Trophoblast cell (in vitro differentiated cells and primary cell): Measurements from ENCODE around the gene ATP2C2.
"Not testable (repeated sequence)": the region's sequence is repeated elsewhere in the genome, so short reads cannot be mapped to it uniquely, and the experiment has no call there.

Experiments
- DNase-seq, 2 donors: peaks; one replicate each; pipeline ENCODE4 v3.0.0-alpha.2; 2016
- H2AFZ ChIP-seq: 2 replicates; pipeline ENCODE4 v1.6.1; 2013; ENCODE audit warnings: low read length, moderate library complexity, mild to moderate bottlenecking; ENCODE audit not compliant: insufficient read depth, poor library complexity
- H2AK5ac ChIP-seq: 2 replicates; pipeline ENCODE4 v1.6.1; 2013; ENCODE audit warnings: mild to moderate bottlenecking, low read length
- H2BK120ac ChIP-seq: 2 replicates; pipeline ENCODE4 v1.6.1; 2013; ENCODE audit warnings: low read length, mild to moderate bottlenecking, moderate library complexity; ENCODE audit not compliant: insufficient read depth, poor library complexity
- H2BK12ac ChIP-seq: 2 replicates; pipeline ENCODE4 v1.6.1; 2013; ENCODE audit warnings: mild to moderate bottlenecking, low read length, moderate library complexity
- H2BK5ac ChIP-seq: 2 replicates; pipeline ENCODE4 v1.6.1; 2013; ENCODE audit warnings: low read length, low read depth, moderate library complexity, mild to moderate bottlenecking; ENCODE audit not compliant: poor library complexity
- H3K14ac ChIP-seq: 2 replicates; pipeline ENCODE4 v1.6.1; 2013; ENCODE audit warnings: mild to moderate bottlenecking, low read length
- H3K18ac ChIP-seq: 2 replicates; pipeline ENCODE4 v1.6.1; 2013; ENCODE audit warnings: mild to moderate bottlenecking, low read length
- H3K23ac ChIP-seq: 2 replicates; pipeline ENCODE4 v1.6.1; 2013; ENCODE audit warnings: low read length
- H3K27ac ChIP-seq: 2 replicates; pipeline ENCODE4 v1.5.1; 2013; ENCODE audit warnings: low read depth, mild to moderate bottlenecking, inconsistent platforms, low read length, moderate library complexity
- H3K27me3 ChIP-seq: 2 replicates; pipeline ENCODE4 v1.6.1; 2013; ENCODE audit warnings: inconsistent platforms, mild to moderate bottlenecking, low read length, moderate library complexity; ENCODE audit not compliant: insufficient read depth
- H3K36me3 ChIP-seq, 2 experiments: 1 replicate in 1 of 2; 2 replicates in 1 of 2; pipeline ENCODE4 v1.6.1; 2013; ENCODE audit warnings: low read length in 2 of 2, mild to moderate bottlenecking in 2 of 2, moderate library complexity in 1 of 2; ENCODE audit not compliant: insufficient read depth in 2 of 2, control insufficient read depth in 1 of 2
- H3K4ac ChIP-seq: 2 replicates; pipeline ENCODE4 v1.6.1; 2013; ENCODE audit warnings: low read depth, mild to moderate bottlenecking, low read length, moderate library complexity
- H3K4me1 ChIP-seq, 2 experiments: 1 replicate in 1 of 2; 2 replicates in 1 of 2; pipeline ENCODE4 v1.6.1; 2013; ENCODE audit warnings: low read length in 2 of 2, mild to moderate bottlenecking in 2 of 2, moderate library complexity in 1 of 2; ENCODE audit not compliant: insufficient read depth in 2 of 2, control insufficient read depth in 1 of 2
- H3K4me2 ChIP-seq: 2 replicates; pipeline ENCODE4 v1.6.1; 2013; ENCODE audit warnings: inconsistent platforms, mild to moderate bottlenecking, low read length, moderate library complexity
- H3K4me3 ChIP-seq: 2 replicates; pipeline ENCODE4 v1.5.1; 2013; ENCODE audit warnings: mild to moderate bottlenecking, low read depth, low read length, inconsistent platforms
- H3K79me1 ChIP-seq: one replicate; pipeline ENCODE4 v1.6.1; 2013; ENCODE audit warnings: low read length
- H3K79me2 ChIP-seq: 2 replicates; pipeline ENCODE4 v1.6.1; 2013; ENCODE audit warnings: low read length, mild to moderate bottlenecking; ENCODE audit not compliant: control insufficient read depth, insufficient read depth, poor library complexity
- H3K9ac ChIP-seq: 2 replicates; pipeline ENCODE4 v1.6.1; 2013; ENCODE audit warnings: mild to moderate bottlenecking, low read length
- H3K9me3 ChIP-seq: 2 replicates; pipeline ENCODE4 v1.6.1; 2013; ENCODE audit warnings: low read depth, mild to moderate bottlenecking, control low read depth, inconsistent platforms, low read length; ENCODE audit not compliant: insufficient read depth
- H4K12ac ChIP-seq: 2 replicates; pipeline ENCODE4 v1.6.1; 2013; ENCODE audit warnings: low read depth, mild to moderate bottlenecking, low read length, moderate library complexity
- H4K8ac ChIP-seq: 2 replicates; pipeline ENCODE4 v1.6.1; 2013; ENCODE audit warnings: low read depth, mild to moderate bottlenecking, low read length, moderate library complexity
- H4K91ac ChIP-seq: one replicate; pipeline ENCODE4 v1.6.1; 2013; ENCODE audit warnings: low read depth, mild to moderate bottlenecking, low read length, moderate library complexity
- WGBS: extraction: QIAGEN DNeasy Blood & Tissue Kit; methylation state at CpG from one replicate; pipeline ENCODE4 v1.1.7; 2013; ENCODE audit warnings: missing lambda C conversion rate; ENCODE audit not compliant: insufficient read length, insufficient coverage; ENCODE audit errors: extremely low coverage; 5-methylcytosine and 5-hydroxymethylcytosine counted together

The ATP2C2 gene

DNA sequence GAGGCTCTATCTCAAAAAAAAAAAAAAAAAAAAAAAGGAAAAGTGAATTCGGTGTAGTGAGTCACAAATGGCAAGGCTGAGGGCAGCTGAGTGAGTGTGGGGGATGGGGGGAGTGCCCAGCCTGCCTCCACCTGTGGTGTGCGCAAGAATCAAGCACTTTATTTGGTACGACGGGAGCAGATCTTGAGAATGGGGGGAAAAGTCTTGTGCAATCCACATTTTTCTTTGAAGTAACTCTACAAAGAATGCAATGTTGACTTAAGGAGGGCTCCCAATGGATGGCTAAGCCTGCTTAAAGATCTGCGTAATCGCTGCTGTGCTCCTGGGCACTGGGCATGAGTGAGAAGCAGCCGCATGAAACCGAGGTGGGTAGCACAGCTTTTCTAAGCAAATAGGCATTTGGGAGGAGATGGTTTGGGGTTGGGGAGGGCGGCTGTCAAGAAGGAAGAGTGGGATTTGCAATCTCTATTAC lies 28.2 kb downstream of the ATP2C2 start:
- Histone ChIP-seq H3K14ac (no peak overlapping the region), H2BK120ac (no peak overlapping the region), H3K79me2 (no peaks in the 10 kb centered on the region), H2BK12ac (no peak overlapping the region), H4K12ac (no peak overlapping the region), H3K4me2 (no peak overlapping the region), H3K4me1 (peaks cover 4 to 5% of the 10 kb centered on the region in 2 experiments), H3K4me3 (no peak overlapping the region), H4K8ac (no peak overlapping the region), H3K79me1 (no peaks in the 10 kb centered on the region), H3K27ac (no peak overlapping the region), H2BK5ac (no peak overlapping the region), H2AFZ (no peak overlapping the region), H3K23ac (no peak overlapping the region), H2AK5ac (no peak overlapping the region), H3K36me3 (no peaks in the 10 kb centered on the region), H3K9ac (no peak overlapping the region), H3K9me3 (no peaks in the 10 kb centered on the region), H3K27me3 (no peaks in the 10 kb centered on the region), H4K91ac (no peak overlapping the region), H3K18ac (no peak overlapping the region), H3K4ac (no peak overlapping the region)
- no CpG with 5 or more reads among the region's 9 CpGs for WGBS
- peak in 1 of 2 donors; percentile 13 for DNase-seq

DNA sequence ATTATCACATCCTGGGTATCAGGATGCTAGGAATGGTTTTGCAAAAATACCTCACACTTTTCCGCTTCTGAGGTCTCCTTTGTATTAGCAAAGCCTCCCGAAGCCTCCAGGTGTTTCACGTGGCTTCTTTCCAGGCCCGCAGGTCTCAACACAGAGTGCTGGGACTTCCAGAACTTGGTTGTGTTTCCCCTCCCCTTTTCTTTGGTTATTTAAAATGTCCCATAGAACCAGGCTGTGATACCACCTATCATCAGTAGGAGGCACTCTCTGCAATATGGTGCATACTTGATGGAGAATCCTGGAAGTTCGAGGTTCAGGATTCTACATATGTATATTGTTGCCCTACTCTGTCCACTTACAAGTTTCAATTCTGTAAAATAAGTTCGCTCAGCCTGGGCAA lies 28.8 kb downstream of the ATP2C2 start:
- WGBS: no CpG with 5 or more reads among the region's 6 CpGs
- Histone ChIP-seq H4K12ac (no peak overlapping the region), H3K79me2 (no peaks in the 10 kb centered on the region), H3K4me1 (peaks cover 4 to 5% of the 10 kb centered on the region in 2 experiments), H2BK12ac (no peak overlapping the region), H4K8ac (no peak overlapping the region), H2BK5ac (no peak overlapping the region), H2AK5ac (no peak overlapping the region), H3K23ac (no peak overlapping the region), H3K4me3 (no peak overlapping the region), H3K14ac (no peak overlapping the region), H3K36me3 (no peaks in the 10 kb centered on the region), H3K4ac (no peak overlapping the region), H3K18ac (no peak overlapping the region), H3K27ac (no peak overlapping the region), H3K9me3 (no peaks in the 10 kb centered on the region), H2BK120ac (no peak overlapping the region), H2AFZ (no peak overlapping the region), H4K91ac (no peak overlapping the region), H3K79me1 (no peaks in the 10 kb centered on the region), H3K27me3 (no peaks in the 10 kb centered on the region), H3K9ac (no peak overlapping the region), H3K4me2 (no peak overlapping the region)
- DNase-seq: peak in 1 of 2 donors; percentile 23

- H3K9ac ChIP-seq: no peak overlapping the region
- DNase-seq: no peak
- no peak overlapping the region for H2BK5ac ChIP-seq
- no peak overlapping the region for H3K4me2 ChIP-seq
- H3K9me3 ChIP-seq: no peaks in the 10 kb centered on the region
- no CpG with 5 or more reads among the region's 10 CpGs for WGBS
- no peak overlapping the region for H4K91ac ChIP-seq
- no peak overlapping the region for H2BK12ac ChIP-seq
- H3K4ac ChIP-seq: no peak overlapping the region
- no peak overlapping the region for H3K4me3 ChIP-seq
- H2AK5ac ChIP-seq: no peak overlapping the region
- no peaks in the 10 kb centered on the region for H3K79me2 ChIP-seq
- no peak overlapping the region for H3K18ac ChIP-seq
- no peak overlapping the region for H3K27ac ChIP-seq
- no peak overlapping the region for H2AFZ ChIP-seq
- no peak overlapping the region for H2BK120ac ChIP-seq
- H3K23ac ChIP-seq: no peak overlapping the region
- H4K12ac ChIP-seq: no peak overlapping the region
- peaks cover 4 to 5% of the 10 kb centered on the region in 2 experiments for H3K4me1 ChIP-seq
- no peak overlapping the region for H4K8ac ChIP-seq
- H3K14ac ChIP-seq: no peak overlapping the region
- no peaks in the 10 kb centered on the region for H3K27me3 ChIP-seq
- no peaks in the 10 kb centered on the region for H3K36me3 ChIP-seq
- H3K79me1 ChIP-seq: no peaks in the 10 kb centered on the region
These were observed 30.4 kb downstream of the ATP2C2 start for GRCh38 chr16:84398701-84399100.

- no CpG with 5 or more reads among the region's 2 CpGs for WGBS
- not testable (repeated sequence) for H2BK5ac ChIP-seq
These were observed 31.6 kb downstream of the ATP2C2 start for GRCh38 chr16:84399912-84400311.

More at GRCh38 chr16:84399912-84400311, 31.6 kb downstream of the ATP2C2 start:
- H3K27me3 ChIP-seq, H3K27ac ChIP-seq, H2AK5ac ChIP-seq, H3K4me3 ChIP-seq, H3K9ac ChIP-seq, H4K12ac ChIP-seq, H3K36me3 ChIP-seq, H3K79me1 ChIP-seq, H2BK120ac ChIP-seq, H3K79me2 ChIP-seq, H3K9me3 ChIP-seq, H3K4ac ChIP-seq, H4K91ac ChIP-seq, H2BK12ac ChIP-seq, DNase-seq, H2AFZ ChIP-seq, H3K4me2 ChIP-seq, H3K18ac ChIP-seq, H3K14ac ChIP-seq, H3K4me1 ChIP-seq, H3K23ac ChIP-seq, H4K8ac ChIP-seq: not testable (repeated sequence)
